Right lobe of liver (tissue), 4 donors: ENCODE data around the gene PCSK9.
"Not testable (repeated sequence)": the region's sequence is repeated elsewhere in the genome, so short reads cannot be mapped to it uniquely, and the experiment has no call there.

Experiments
- POLR2A ChIP-seq: fragments of 450-650 bp; IDR thresholded peaks from one replicate; pipeline ENCODE4 v1.6.1; 2017; ENCODE audit warnings: antibody characterized with exemption, mild to moderate bottlenecking
- TF ChIP-seq, protein P1 (sequence below), 4 donors: fragments of 200-600 bp in 3 of 4; fragments of 450-650 bp in 1 of 4; IDR thresholded peaks; one replicate each; pipeline versions ENCODE4 v1.5.1 to v1.8.0; 2016 to 2022; ENCODE audit warnings: antibody characterized with exemption in 4 of 4, mild to moderate bottlenecking in 2 of 4
- donor health status: DM: no; HTN: no; CAD: no.
- donor health status: DM: no; HTN: no; CAD: no.
- donor health status: DM: no; HTN: yes; CAD: no.

DNA sequence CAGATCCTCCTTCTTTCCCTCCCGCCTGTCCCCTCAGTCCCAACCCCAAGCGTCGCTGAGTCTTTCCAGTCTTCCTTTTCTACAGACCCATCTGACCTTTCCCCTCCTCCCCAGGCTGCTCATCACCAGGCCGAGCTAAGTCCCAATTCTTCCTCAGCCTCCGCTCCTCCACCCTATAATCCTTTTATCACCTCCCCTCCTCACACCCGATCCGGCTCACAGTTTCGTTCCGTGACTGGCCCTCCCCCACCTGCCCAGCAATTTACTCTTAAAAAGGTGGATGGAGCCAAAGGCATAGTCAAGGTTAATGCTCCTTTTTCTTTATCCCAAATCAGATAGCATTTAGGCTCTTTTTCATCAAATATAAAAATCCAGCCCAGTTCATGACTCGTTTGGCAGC is 15.2 kb upstream of the PCSK9 start:
- TF ChIP-seq, protein P1, sequence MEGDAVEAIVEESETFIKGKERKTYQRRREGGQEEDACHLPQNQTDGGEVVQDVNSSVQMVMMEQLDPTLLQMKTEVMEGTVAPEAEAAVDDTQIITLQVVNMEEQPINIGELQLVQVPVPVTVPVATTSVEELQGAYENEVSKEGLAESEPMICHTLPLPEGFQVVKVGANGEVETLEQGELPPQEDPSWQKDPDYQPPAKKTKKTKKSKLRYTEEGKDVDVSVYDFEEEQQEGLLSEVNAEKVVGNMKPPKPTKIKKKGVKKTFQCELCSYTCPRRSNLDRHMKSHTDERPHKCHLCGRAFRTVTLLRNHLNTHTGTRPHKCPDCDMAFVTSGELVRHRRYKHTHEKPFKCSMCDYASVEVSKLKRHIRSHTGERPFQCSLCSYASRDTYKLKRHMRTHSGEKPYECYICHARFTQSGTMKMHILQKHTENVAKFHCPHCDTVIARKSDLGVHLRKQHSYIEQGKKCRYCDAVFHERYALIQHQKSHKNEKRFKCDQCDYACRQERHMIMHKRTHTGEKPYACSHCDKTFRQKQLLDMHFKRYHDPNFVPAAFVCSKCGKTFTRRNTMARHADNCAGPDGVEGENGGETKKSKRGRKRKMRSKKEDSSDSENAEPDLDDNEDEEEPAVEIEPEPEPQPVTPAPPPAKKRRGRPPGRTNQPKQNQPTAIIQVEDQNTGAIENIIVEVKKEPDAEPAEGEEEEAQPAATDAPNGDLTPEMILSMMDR (IDR thresholded peaks at IDR 0.05) = not testable (repeated sequence)
- TF ChIP-seq POLR2A = not testable (repeated sequence)
